ENCODE results near the gene AOC1.

AOC1 gene

GRCh38 chr7:150852371-150852905 lies at the start of gene AOC1:
TSS of gene AOC1 (plus strand) at chr7:150852517. CDS start at chr7:150856471, 3,954 bp downstream.
- peak; percentile 34 for DNase-seq

GRCh38 chr7:150803161-150803860 lies 49.0 kb upstream of the AOC1 start:
- DNase-seq: no peak

- DNase-seq: no peak
These were observed 47.5 kb upstream of the AOC1 start for GRCh38 chr7:150804802-150805201.

- no peak for DNase-seq
These were observed 46.5 kb upstream of the AOC1 start for GRCh38 chr7:150805864-150806263.

GRCh38 chr7:150806454-150806853 lies 45.9 kb upstream of the AOC1 start:
- DNase-seq: no peak

GRCh38 chr7:150806863-150807262 lies 45.5 kb upstream of the AOC1 start:
- DNase-seq: no peak

GRCh38 chr7:150807616-150808438 lies 44.5 kb upstream of the AOC1 start:
- peak; percentile 43 for DNase-seq

- DNase-seq: no peak
These were observed 37.9 kb upstream of the AOC1 start for GRCh38 chr7:150814328-150815001.

GRCh38 chr7:150818971-150819370 lies 33.3 kb upstream of the AOC1 start:
- DNase-seq: no peak

GRCh38 chr7:150820148-150820547 lies 32.2 kb upstream of the AOC1 start:
- no peak for DNase-seq

- no peak for DNase-seq
These were observed 31.6 kb upstream of the AOC1 start for GRCh38 chr7:150820578-150821198.

- DNase-seq: no peak
These were observed 29.3 kb upstream of the AOC1 start for GRCh38 chr7:150823043-150823442.

GRCh38 chr7:150823484-150824126 lies 28.7 kb upstream of the AOC1 start:
- DNase-seq: no peak

GRCh38 chr7:150824379-150825177 lies 27.7 kb upstream of the AOC1 start:
- no peak for DNase-seq

GRCh38 chr7:150826061-150826849 lies 26.1 kb upstream of the AOC1 start:
- DNase-seq: no peak

GRCh38 chr7:150828384-150828783 lies 23.9 kb upstream of the AOC1 start:
- DNase-seq: no peak

GRCh38 chr7:150829426-150829825 lies 22.9 kb upstream of the AOC1 start:
- no peak for DNase-seq

GRCh38 chr7:150830937-150831336 lies 21.4 kb upstream of the AOC1 start:
- DNase-seq: peak; percentile 46

- DNase-seq: no peak
These were observed 20.5 kb upstream of the AOC1 start for GRCh38 chr7:150831851-150832250.

- no peak for DNase-seq
These were observed 17.3 kb upstream of the AOC1 start for GRCh38 chr7:150835019-150835418.
